ENCODE data around the gene SNCAIP. TPM values are rescaled to one million over a fixed set of nuclear protein-coding genes. Genes with fewer than 3 reads are reported as not detected.

SNCAIP gene
- total and polyA plus RNA-seq, 9 of the 15 experiments (the other 6 are each of a cell fraction or from before 2014, with no cell fraction given) = 0.04 TPM; not detected in 8

GRCh38 chr5:122332599-122333555 lies 20.8 kb downstream of the SNCAIP start:
- in situ Hi-C loops (cut with MboI) = no loop called here
- no peak for FAIRE-seq

More at GRCh38 chr5:122332599-122333555, 20.8 kb downstream of the SNCAIP start:
- ATAC-seq = no peak
- Histone ChIP-seq H3K36me3 (ENCODE audit: control insufficient read depth, insufficient read depth, low read length) (no peaks in the 10 kb centered on the region), H3K4me2 (ENCODE audit: insufficient read depth, low read length) (no peak overlapping the region), H4K20me1 (replicated peaks; ENCODE audit: control insufficient read depth, insufficient read depth, low read length) (no peaks in the 10 kb centered on the region), H3K79me2 (ENCODE audit: control insufficient read depth, insufficient read depth, low read length) (no peaks in the 10 kb centered on the region), H3K9me1 (ENCODE audit: control insufficient read depth, insufficient read depth, low read length) (no peaks in the 10 kb centered on the region), H3K9ac (ENCODE audit: insufficient read depth in 1 of 2, low read depth in 2 of 2, low read length in 2 of 2) (no peak overlapping the region), H3K27ac (ENCODE audit: extremely low read depth, low read depth, low read length) (no peak overlapping the region), H3K4me3 (no peak overlapping the region), H3K4me1 (replicated peaks in 1 of 2; ENCODE audit: control insufficient read depth in 2 of 2, insufficient read depth in 2 of 2, low read length in 2 of 2) (no peaks in the 10 kb centered on the region), H2AFZ (ENCODE audit: low read depth, low read length) (no peak overlapping the region), H3K27me3 (ENCODE audit: control insufficient read depth in 2 of 2, insufficient read depth in 2 of 2, low read length in 2 of 2) (no peaks in the 10 kb centered on the region), H3K9me3 (replicated peaks; ENCODE audit: control insufficient read depth, insufficient read depth, low read depth, low read length) (no peaks in the 10 kb centered on the region)
- BruUV-seq (replicated peaks) = no TSS peak
- intact Hi-C loops (cut with micrococcal nuclease) = no loop called here
- no peak for DNase-seq (ENCODE audit: extremely low read depth in 1 of 4, low spot score in 3 of 4)
- CTCF ChIA-PET (ENCODE audit: low intra/inter-chr PET ratio) = no interaction called here
- no peak for TF ChIP-seq ZNF140 (CRISPR knock-in tag; IDR thresholded peaks at IDR 0.05)
- no peak for TF ChIP-seq NR0B1 (IDR thresholded peaks at IDR 0.05; ENCODE audit: partially characterized antibody)
- no peak for TF ChIP-seq POLR2AphosphoS2 (IDR thresholded peaks at IDR 0.05; ENCODE audit: low read length)
- TF ChIP-seq CHAMP1 (IDR thresholded peaks at IDR 0.05) = no peak
- TF ChIP-seq STAT5A (IDR thresholded peaks at IDR 0.05; ENCODE audit: borderline replicate concordance, low read length) = no peak
- TF ChIP-seq RAD21 (CRISPR knock-in tag; conservative IDR thresholded peaks at IDR 0.05 in 1 of 2, IDR thresholded peaks at IDR 0.05 in 1 of 2) = no peak
- POLR2A ChIA-PET = interaction anchor here (1.0 kb wide), 1 partner anchor 9 kb away, joined by 3 read pairs; no protein-coding TSS in a partner anchor
- 5% methylated on average over 5 of the region's 5 CpGs for WGBS (ENCODE audit: insufficient coverage, low coverage, missing lambda C conversion rate)
